Myometrial cell (primary cell): ENCODE results near the gene ARF6. TPM values are rescaled to one million over a fixed set of nuclear protein-coding genes. Genes with fewer than 3 reads are reported as not detected.

ENCODE experiments used
- total RNA-seq: library from RNA; depleted of rRNA; stranded (reverse); fragments of >200 nt; gene quantifications from 2 replicates; pipeline ENCODE4 v1.2.3, GENCODE V29; 2015

The ARF6 gene
- 58.8 and 75.3 TPM in 2 replicates for total RNA-seq

GRCh38 chr14:49892636-49893308 lies at the start of gene ARF6:
Gene ARF6 (plus strand): TSS chr14:49893082. CDS start chr14:49893737, 655 bp downstream.

GRCh38 chr14:49852301-49853157 lies 40.4 kb upstream of the ARF6 start, which contains the start of gene NEMF:
Gene NEMF (minus strand): TSS chr14:49852788. CDS start chr14:49852753, 35 bp downstream.

Other genes with a start within 250 kb of the ARF6 start
- gene POLE2, start 204.9 kb upstream of the ARF6 start, total RNA-seq: 19.9 and 24.3 TPM in 2 replicates
- 0.86 and 3.4 TPM in 2 replicates for gene KLHDC1, start 200.0 kb upstream of the ARF6 start, total RNA-seq
- 48.6 and 63.7 TPM in 2 replicates for gene KLHDC2, start 124.9 kb upstream of the ARF6 start, total RNA-seq
- gene NEMF, start 40.3 kb upstream of the ARF6 start, total RNA-seq: 19.6 and 22.7 TPM in 2 replicates
- gene VCPKMT, start 223.5 kb downstream of the ARF6 start, total RNA-seq: 3.9 and 6.1 TPM in 2 replicates